Activated CD8-positive, alpha-beta memory T cell treated with anti-CD3 and anti-CD28 coated beads for 1 hour (primary cell): ENCODE results near the gene CDK4.

Source experiments
- DNase-seq, 2 donors: peaks; one replicate each; pipeline ENCODE4 v3.0.0-alpha.2; 2020; ENCODE audit warnings: low read depth in 1 of 2; ENCODE audit errors: extremely low read depth in 1 of 2

Gene CDK4

DNA sequence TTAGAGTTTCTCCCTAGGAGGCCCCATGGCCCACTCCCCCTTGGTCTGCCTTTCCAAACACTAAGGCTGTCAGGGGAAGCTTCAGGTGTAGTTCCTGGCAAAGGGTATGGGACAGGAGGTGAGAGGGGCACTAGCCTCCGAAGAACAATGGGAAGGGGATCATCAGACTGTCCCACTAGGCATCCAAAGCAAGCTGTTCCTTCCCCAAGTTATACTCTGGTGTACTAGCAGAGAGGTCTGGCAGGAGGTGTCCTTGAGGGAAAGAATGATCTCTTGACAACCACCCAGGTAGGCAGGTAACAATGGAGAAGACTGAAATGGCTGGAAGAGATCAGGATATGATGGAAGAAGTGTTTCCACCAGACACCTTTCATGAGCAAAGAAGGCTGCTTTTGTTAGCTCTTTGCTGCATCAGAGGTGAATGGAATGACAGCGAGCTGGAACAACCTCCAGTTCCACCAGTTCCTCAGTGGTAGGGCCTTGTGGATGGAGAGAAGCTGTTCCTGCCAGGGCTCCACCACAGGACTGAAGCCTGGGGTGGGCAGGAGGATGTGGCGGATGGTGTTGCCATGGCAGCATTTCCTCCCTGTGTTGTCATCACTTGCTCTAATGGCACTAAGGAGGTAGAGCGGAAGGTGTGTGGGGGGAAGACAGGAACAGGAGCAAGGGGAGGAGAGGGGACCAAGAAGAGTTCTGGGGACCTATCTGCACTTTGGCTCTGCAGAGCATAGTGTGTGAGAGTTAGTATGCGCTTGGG is 11.3 kb downstream of the CDK4 start:
- peak in 1 of 2 donors; percentile 55 for DNase-seq

DNA sequence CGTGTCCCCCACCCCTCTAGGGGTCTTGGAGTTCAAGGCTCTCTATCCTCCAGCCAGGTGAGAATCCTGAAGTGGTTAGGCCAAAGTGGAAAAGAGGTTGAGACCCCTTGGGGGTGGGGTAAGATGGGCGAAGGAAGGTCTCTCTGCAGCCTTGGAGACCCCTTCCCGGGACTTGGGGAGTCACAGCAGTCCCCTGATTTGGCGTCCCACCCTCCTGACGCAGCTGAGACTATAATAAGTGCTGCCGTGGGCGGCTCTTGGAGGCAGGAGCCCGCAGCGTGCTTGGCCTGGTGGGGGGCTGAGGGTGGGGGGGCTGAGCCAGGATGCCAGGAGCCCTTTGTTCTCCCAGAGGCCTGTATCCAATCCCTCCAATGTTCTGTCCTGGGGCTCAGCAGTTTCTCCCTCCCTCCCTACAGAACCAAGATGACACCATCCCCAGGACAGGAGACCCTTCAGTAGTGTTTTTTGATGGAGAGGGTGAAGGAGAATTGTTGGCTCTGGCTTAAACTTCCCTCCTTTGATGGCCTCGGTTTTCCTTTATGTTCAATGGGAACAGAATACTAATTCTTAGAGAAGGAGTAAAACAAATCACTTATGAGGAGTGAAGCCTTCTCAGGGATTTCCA is 12.1 kb downstream of the CDK4 start:
- no peak for DNase-seq

DNA sequence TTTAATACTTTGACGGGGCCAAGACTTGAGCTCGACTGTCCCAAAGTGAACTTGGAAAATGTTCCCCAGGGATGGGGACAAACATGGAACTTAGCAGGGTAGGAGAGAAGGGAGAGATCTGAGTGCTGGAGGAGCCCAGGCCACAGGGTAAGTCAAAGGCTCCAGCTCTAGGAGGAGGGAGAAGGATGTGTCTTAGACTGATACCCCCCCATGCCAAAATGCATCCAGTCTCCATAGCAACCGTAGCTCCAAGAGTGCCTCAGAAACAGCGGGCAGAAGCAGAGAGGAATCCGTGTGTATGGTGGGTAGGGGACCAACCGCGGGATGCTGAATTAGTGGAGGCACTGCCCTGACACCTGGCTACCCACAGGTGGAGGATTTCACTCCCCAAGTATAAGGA is 12.7 kb downstream of the CDK4 start:
- no peak for DNase-seq

DNA sequence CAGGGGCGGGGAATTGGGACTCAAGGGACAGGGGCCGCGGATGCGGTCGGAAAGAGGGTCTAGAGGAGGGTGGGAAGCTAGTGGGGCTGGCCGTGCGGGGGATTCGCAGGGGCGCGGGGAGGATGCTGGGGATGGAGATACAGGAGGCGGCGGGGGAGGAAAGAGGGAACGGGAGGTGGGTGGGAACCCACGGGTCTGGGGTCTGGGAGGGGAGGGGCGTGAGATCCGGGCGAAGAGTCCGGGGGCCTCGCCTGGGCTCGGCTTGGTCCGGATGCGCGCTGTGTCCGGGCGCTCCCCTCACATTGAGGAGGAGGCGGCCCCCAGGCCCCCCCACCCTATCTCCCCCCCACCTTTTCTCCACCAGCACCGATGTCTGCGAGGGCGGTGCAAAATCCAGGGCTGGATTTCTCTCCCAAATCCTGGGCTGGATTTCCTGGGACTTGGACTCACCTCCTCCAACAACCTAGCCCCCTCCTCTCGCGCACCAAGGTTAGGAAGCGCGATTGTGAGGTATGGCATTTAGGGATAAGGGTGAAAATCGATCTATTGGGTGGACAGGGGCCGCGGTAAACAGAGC is 13.4 kb downstream of the CDK4 start, which contains the start of gene AGAP2:
AGAP2 (minus strand) TSS at position 82 of the 577 bp plus-strand sequence. CDS start 496 bp downstream, outside the sequence.
- no peak for DNase-seq

DNA sequence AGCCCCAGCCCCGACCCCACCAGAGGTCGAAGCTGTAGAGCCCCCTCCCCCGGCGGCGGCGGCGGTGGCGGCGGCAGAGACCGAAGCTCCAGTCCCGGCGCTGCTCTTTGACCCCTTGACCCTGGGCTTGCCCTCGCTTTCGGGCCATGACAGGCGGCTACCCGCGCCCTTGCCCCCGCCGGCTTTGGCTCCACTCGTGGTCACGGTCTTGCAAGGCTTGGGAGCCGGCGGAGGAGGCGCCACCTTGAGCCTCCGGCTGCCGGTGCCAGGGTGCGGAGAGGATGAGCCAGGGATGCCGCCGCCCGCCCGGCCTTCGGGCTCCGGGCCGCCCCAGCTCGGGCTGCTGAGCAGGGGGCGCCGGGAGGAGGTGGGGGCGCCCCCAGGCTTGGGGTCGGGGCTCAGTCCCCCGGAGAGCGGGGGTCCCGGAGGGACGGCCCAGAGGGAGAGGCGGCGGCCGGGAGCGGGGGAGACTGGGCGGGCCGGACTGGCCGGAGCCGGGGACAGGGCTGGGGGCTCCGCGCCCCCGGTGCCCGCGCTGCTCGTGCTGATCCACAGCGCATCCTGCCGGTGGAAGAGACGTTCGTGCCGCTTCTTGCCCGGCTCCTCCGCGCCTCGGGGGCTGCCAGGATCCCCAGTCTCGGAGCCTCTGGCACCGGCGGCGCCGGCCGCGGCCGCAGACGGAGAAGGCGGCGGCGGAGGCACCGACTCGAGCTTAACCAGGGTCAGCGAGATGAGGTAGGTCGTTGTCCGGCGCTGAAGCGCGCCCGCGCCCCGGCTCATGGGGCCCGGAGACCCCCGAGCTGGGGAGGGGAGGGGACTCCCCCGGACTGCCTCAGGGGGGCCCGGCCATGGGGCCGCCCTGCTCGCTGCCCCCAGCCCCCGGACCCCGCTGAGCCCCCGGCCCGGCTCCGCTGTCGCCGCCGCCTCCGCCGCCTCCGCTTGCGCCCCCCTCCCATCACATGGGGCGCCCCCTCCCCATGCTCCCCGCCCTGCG is 14.3 kb downstream of the CDK4 start:
- DNase-seq = no peak

DNA sequence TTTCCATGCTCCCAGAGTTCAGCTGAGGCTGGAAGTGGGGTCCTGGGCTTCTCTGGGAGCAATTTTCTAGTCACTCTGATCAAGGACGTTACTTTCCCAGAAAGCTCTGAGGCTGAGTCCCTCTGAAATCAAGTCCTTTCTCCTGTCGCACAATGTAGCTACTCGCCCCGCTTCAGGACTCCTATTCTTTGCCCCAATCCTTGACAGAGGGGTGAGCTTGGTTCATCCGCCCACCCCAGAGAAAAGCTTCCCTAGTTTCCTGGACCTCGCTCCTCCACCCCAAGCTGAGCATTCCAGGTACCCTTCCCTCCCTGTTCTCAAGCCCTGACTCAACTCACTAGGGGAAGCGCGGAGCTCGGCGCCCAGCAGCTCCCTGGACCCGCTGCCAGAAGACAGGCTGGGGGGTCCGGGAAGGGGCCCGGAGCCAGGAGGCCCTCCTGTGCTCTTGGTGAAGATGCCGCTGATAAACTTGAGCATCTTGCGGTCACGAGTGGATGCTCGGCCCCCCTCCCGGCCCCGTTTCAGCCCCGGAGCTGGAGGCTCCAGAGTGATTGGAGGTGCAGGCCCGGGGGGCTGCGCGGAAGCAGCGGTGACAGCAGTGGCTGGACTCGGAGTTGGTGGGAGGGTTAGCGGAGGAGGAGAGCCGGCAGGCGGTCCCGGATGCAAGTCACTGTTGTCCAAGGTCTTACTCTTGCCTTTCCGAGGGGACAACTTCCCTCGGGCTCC is 15.2 kb downstream of the CDK4 start:
- no peak for DNase-seq

DNA sequence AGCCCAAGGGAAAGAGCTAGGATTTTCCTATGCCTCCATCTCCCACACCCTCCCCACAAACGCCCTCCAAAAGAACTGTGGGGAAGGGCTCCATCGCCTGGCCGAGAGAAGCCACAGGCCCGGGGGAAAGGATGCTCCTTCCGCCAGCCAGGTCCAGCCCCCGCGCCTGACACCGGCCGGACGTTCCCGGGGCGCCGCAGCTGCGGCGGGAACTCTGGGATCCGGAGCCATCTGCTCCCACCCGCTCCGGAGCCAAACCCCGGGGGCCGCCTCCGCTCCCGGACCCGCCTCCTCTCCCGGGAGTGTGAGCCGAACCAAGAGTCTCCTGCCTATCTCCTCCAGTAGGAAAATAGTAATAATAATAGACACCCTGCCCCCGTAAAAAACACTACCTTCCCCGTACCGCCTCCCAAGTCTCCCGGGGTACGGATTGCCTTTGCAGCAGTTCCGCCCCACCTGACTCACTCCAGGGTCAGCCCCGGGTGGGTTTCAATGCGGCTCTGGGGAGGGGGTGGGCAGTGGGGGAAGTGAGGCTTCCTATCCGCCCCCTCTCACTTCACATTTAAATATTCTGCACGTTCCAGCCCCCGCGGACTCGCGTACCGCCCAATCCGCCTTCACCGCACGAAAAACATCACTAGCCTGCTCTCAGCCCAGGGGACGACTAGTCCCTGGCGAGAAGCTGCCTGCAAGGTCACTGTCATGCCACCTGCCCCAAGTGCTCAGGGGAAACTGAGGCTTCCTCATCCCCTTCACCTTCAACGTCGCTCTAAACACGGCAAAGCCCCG is 16.0 kb downstream of the CDK4 start:
- no peak for DNase-seq

DNA sequence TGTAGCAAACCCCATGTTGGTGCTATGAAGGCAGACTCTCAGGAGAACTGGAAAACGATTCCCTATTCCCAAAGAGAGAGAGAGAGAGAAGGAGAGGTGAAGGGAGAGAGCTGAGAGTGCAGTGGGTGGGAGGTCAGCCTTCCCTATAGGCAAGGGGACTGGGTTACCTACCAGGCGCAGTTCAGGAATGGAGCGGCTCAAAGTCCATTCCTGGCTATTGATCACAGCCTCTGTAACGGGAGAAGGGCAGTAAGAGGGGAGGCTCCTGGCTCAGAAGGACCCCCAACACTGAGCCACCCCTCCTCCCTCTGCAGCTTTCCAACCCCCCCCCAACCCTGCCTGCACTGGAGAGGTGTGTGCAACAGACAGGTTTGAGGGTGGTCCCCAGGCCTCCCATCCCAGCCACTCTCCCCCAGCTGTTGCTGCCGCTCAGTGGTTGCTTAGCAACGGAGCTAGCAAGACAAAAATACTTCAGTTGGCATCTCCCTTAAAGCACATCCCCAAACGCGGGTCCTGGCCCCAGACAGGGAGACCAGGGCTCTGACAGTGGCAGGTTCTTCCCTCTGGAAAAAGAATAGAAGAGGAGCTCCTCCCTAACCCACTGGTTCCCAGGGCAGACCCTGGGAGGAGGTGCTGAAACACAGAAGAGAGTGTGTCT is 16.8 kb downstream of the CDK4 start:
- no peak for DNase-seq

DNA sequence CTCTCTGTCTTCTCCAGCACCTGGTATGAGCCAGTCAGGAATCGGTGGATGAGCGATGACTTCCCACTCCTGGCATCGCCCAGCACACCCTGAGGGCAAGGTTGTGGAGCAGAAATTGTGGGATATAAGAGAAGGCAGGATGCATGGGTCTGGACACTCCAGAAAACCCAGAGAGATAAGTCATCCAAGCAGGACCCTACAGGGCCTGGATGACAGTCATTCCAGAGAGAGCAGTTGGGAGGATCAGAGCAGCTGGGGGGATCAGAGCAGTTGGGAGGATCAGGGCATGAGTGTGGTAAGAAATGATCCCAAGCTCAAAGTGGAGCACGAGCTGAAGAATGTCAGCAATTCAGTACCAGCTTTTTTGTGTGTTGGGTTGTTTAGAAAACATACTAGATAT is 17.5 kb downstream of the CDK4 start:
- no peak for DNase-seq

DNA sequence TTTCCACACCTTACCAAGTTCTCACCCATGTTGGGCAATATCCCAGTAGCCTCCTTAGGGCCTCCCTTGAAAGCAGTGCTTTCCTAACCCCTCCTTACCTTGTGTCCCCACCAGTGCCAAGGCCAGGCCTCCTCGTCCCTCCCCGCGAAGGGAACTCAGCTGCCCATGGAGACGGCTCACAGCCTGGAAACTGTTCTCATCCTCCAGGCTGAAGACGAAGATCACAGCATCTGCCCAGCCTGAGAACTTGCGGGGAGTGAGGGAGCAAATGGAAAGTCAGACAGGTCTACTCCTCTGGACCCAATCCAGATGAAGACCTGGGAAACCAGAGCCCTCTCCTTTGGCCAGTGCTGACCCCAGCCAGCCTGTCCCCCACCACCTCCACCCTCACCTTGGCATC is 18.2 kb downstream of the CDK4 start:
- DNase-seq = no peak

DNA sequence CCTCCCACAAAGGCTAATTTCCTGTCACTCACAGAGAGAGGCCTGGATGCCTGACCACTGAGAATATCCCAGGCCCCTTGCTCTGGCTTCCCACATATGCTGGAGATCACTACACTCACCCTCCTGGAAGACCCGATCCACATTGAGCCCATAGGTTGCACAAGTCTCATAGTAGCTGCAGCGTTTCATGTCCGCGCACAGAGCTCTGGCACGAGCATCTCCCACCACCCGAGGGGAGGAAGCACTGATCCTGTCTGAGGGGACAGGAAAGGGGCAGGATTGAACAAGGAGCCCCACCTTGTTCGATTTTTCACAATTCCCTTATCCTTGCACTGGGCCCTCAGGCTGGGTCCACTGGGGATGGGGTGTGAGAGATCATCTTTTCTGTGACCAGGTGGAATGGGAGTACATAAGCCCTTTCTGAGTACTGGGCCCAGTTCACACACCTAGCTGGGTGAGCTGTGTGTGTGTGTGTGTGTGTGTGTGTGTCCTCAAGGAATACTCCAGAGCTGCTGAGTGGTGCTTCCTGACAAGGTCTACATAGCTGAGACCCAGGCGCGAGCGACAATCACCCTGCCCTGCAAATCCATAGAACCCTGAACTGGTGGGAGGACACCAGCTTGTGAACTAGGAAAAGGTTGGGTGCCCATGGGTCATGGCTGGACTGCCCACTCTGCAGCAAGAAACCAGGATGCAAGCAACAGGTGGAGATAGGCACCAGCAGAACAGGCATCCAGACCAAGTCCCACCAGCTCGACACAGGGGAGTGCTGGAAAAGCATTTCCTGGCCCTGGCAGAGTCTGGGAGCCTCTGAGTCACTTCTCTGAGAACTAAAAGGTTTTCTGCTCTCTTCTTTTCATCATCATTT is 19.1 kb downstream of the CDK4 start:
- DNase-seq = no peak

DNA sequence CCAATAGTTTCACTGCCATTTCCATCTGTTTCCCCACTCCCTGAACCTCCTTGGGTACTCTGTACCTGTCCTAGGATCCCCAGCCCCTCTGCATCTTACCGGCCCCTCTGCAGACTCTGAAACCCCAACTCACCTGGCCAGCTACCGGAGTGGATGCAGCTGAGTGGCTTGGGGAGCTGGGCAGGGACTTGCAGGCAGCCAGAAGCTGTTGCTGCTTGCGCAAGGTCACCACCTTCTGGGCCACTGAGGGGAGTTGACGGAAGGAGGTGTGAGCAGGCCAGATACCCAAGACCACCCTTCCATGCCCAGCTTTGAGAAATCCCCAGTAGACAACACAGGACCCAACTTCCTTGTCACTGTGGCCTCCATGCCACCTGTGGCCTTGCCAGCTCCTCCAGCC is 19.8 kb downstream of the CDK4 start:
- DNase-seq = no peak

DNA sequence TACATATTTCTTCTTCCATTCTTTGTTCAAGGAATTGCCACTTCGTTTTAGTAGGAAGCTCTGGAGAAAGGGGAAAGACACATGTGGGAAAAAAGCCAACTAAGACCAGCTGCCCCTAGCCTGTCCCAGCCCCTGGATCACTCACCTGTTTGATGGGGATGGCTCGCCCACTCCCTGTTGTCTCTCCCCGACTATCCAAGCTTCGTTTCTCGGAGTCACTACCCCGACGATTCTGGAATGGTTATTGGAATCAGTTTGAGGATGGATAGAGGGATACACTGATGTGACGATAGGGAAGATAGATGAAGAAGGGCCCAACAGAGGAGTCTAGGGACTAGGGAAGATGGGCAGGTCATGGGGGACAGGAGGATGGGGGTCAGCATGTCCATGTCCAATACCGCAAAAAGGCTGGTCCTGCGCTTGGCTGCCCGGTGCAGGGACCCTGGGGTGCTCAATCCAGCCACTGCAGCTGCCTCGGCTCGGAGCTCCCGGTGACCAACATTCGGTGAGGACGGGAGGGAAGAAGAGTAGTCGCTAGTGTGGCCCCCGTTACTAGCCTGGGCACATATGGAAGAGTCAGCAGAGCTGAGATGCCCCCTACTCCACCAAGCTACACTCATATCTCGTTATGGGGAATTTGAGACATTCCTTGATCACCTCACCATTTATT is 20.6 kb downstream of the CDK4 start:
- no peak for DNase-seq

DNA sequence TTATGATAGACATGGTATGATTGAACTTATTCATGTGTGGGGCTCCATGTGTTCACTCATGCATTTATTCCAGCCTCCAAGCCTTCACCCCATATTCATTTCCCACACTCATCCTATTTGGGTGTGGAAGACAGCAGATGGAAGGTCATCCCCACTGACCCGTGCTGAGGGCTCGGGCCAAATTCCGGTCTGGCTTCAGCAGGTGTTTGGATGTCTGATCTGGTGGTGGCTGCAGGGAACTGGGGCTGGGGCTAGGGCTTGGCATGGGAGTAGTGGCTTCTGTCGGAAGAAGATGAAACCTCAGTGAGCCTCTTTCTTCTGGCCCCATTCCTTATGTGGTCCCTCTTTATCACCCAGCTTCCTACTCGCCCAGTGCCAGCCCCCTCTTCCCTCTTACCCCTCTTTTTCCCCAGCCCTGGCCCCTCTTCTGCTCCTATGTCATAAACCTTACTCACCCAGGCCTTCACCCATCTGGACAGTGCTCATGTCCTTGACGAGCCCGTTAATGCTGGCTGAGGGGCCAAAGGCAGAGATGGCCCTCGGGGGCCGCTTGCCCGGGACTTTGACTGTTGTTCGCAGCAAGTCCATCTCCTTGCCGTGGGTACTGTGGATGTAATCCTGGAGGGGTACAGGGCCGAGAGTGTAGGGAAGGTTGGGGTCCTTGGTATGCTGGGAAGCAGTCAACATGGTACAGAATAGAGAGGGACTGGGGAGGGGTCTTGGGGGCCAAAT is 21.6 kb downstream of the CDK4 start:
- DNase-seq = no peak

DNA sequence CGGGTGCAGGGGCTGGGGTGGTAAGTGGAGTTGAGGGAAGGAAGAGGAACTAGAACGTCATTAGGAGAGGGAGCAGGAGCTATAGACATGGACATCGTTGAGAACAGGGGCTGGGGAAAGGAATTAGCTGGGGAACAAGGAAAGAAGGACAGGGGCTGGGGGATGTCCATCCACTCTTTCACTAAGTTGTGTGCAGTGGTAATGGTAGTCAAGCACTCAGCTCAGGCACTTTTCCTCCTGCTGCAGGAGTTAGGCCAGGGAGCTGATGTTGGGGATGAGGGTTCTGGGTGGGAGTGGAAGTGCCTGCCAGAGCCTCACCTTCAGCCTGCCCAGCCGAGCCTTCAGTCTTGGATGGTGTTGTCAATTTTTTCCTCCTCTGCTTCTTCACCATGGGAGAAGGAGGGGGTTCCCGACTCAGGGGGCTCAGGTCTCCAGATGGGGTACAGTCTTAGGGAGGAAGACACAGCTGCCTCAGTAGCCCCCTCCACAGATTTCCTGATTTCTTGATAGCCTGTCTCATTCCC is 22.7 kb downstream of the CDK4 start:
- no peak for DNase-seq

DNA sequence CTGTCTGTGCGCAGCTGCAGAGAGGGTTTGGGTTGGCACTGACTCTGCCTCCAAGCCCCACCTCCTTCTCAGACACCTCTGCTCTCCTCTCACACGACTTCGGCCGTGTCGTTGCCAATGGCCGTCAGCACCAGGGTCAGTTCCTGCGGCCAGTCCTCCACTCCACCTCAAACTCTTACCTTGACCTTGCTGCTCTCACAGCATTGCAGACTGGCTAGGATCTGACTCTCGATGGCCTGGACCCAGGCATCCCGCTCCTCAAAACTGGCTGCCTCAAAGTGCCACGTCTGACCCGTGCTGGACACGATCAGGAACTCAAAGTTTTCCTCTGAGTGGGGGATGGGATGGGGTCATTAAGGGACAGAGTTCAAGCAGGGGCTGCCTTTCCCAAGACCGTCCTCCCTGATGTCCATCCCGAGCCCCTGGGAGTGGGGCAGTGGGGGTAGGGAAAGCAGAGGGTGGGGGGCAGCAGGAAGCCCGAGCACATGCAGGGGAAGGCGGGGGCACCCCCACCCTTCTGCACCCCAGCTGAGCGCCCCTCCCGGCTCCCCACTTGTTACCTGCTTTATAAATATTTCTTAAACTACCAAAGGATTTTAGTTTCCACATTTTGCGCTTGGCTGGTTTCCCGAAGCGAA is 24.2 kb downstream of the CDK4 start:
- no peak for DNase-seq
